GM18511 (cell line): ENCODE data around the gene ARV1.
"Not testable (repeated sequence)": the region's sequence is repeated elsewhere in the genome, so short reads cannot be mapped to it uniquely, and the experiment has no call there.

ENCODE experiments used
- ATAC-seq: cut with Tn5 transposase; IDR thresholded peaks from one replicate; pipeline ENCODE4 v1.9.1; 2021; ENCODE audit warnings: mild to moderate bottlenecking, moderate library complexity; ENCODE audit not compliant: unreplicated experiment

The ARV1 gene

GRCh38 chr1:230976360-230976759 is 2.5 kb upstream of the ARV1 start:
- ATAC-seq: no peak

GRCh38 chr1:230976825-230977747 is 1.8 kb upstream of the ARV1 start:
- ATAC-seq: no peak

GRCh38 chr1:230977761-230978490 is 968 bp upstream of the ARV1 start:
- ATAC-seq: peak; percentile 14

GRCh38 chr1:230979389-230979716 is 459 bp downstream of the ARV1 start:
- ATAC-seq: no peak

GRCh38 chr1:230979952-230980351 is 1.1 kb downstream of the ARV1 start:
- ATAC-seq: no peak

- ATAC-seq: no peak
Measured at GRCh38 chr1:230982696-230983095, 3.8 kb downstream of the ARV1 start.

GRCh38 chr1:230983811-230984210 is 4.9 kb downstream of the ARV1 start:
- ATAC-seq: no peak

GRCh38 chr1:230984622-230985515 is 6.0 kb downstream of the ARV1 start:
- not testable (repeated sequence) for ATAC-seq

- ATAC-seq: no peak
Measured at GRCh38 chr1:230985711-230986110, 6.8 kb downstream of the ARV1 start.

- no peak for ATAC-seq
Measured at GRCh38 chr1:230986976-230987375, 8.1 kb downstream of the ARV1 start.

GRCh38 chr1:230987448-230987847 is 8.6 kb downstream of the ARV1 start:
- no peak for ATAC-seq

GRCh38 chr1:230992100-230992774 is 13.3 kb downstream of the ARV1 start:
- no peak for ATAC-seq

DNA sequence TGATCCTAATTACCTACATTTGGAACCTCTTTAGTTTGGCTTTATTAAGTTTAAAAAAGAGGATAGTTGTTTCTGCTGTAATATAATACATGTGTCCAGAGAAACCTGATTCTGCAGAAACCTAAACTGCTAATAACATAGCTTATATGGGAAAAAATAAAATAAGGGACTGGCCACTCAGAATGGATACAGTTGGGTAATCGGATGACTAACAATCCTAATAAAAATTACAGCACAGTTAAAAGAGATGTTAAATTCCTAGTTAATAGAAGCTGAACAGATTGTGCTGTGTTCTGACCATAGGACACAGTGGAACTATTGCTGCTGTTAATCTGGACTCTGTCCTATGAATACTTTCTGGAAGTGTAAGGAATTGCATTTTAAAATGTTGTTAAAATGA is 16.0 kb downstream of the ARV1 start:
- ATAC-seq: no peak

GRCh38 chr1:231000201-231000600 is 21.3 kb downstream of the ARV1 start:
- ATAC-seq: no peak

GRCh38 chr1:231000639-231001038 is 21.7 kb downstream of the ARV1 start:
- no peak for ATAC-seq

DNA sequence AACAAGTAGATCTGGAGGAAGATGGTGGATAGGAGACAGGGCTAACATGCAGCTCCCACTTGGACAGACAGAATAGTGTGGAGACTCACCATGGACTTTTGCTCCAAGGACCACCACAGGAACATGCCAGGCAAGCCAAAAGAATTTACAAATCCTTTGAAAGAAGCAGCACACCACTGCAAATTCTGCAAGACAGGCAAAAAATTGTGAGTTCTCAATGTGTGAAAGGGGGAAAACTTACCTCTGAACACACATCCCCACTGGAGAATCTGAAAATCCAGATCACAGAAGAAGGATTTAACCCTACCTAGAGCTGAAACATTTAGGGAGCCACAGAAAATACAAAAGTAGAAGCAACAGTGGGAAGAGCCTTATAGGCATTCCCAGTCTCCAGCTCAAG is 23.0 kb downstream of the ARV1 start:
- ATAC-seq: no peak

GRCh38 chr1:231007535-231007934 is 28.6 kb downstream of the ARV1 start:
- ATAC-seq: not testable (repeated sequence)

GRCh38 chr1:231011360-231011759 is 32.5 kb downstream of the ARV1 start:
- no peak for ATAC-seq

- ATAC-seq: no peak
Measured at GRCh38 chr1:231011963-231012362, 33.1 kb downstream of the ARV1 start.

GRCh38 chr1:231013391-231014015 is 34.6 kb downstream of the ARV1 start:
- ATAC-seq: no peak
